GM23248 (cell line): ENCODE data around the gene PICALM. TPM values are rescaled to one million over a fixed set of nuclear protein-coding genes. Genes with fewer than 3 reads are reported as not detected.

Experiments
- DNase-seq: peaks from one replicate; pipeline ENCODE4 v3.0.0-alpha.2; 2015
- H2AFZ ChIP-seq: fragments of 200-600 bp; sonication (generic); 2 replicates; pipeline ENCODE4 v1.6.1; 2016; ENCODE audit warnings: antibody characterized with exemption
- H3F3A ChIP-seq: fragments of 200-600 bp; sonication (generic); 2 replicates; pipeline ENCODE4 v1.6.1; 2016; ENCODE audit warnings: mild to moderate bottlenecking, antibody characterized with exemption, mixed run types; ENCODE audit not compliant: insufficient read depth
- H3K27ac ChIP-seq: fragments of 200-600 bp; sonication (generic); 2 replicates; pipeline ENCODE4 v1.5.1; 2016; ENCODE audit warnings: mild to moderate bottlenecking
- H3K27me3 ChIP-seq: fragments of 200-600 bp; sonication (generic); replicated peaks from 2 replicates; pipeline ENCODE4 v1.6.1; 2016; ENCODE audit warnings: mild to moderate bottlenecking; ENCODE audit not compliant: insufficient read depth
- H3K36me3 ChIP-seq: fragments of 200-600 bp; sonication (generic); 2 replicates; pipeline ENCODE4 v1.6.1; 2016; ENCODE audit warnings: low read depth, mild to moderate bottlenecking
- H3K4me1 ChIP-seq: fragments of 200-600 bp; sonication (generic); 2 replicates; pipeline ENCODE4 v1.6.1; 2016; ENCODE audit warnings: mild to moderate bottlenecking; ENCODE audit not compliant: insufficient read depth
- H3K4me2 ChIP-seq: fragments of 200-600 bp; sonication (generic); one replicate; pipeline ENCODE4 v1.6.1; 2016; ENCODE audit warnings: mild to moderate bottlenecking; ENCODE audit not compliant: unreplicated experiment
- H3K4me3 ChIP-seq: fragments of 200-600 bp; sonication (generic); 2 replicates; pipeline ENCODE4 v1.5.1; 2016; ENCODE audit warnings: mild to moderate bottlenecking
- H3K79me2 ChIP-seq: fragments of 200-600 bp; sonication (generic); 2 replicates; pipeline ENCODE4 v1.6.1; 2016; ENCODE audit warnings: mild to moderate bottlenecking; ENCODE audit not compliant: insufficient read depth
- H3K9ac ChIP-seq: fragments of 200-600 bp; sonication (generic); 2 replicates; pipeline ENCODE4 v1.6.1; 2016; ENCODE audit warnings: mild to moderate bottlenecking
- H3K9me2 ChIP-seq: fragments of 200-600 bp; sonication (generic); 2 replicates; pipeline ENCODE4 v1.6.1; 2016; ENCODE audit warnings: mixed run types, mild to moderate bottlenecking, moderate library complexity; ENCODE audit not compliant: insufficient read depth
- H3K9me3 ChIP-seq: fragments of 200-600 bp; sonication (generic); one replicate; pipeline ENCODE4 v1.6.1; 2017; ENCODE audit warnings: low read depth
- H4K20me1 ChIP-seq: fragments of 200-600 bp; sonication (generic); 2 replicates; pipeline ENCODE4 v1.6.0; 2016; ENCODE audit not compliant: insufficient read depth
- EZH2 ChIP-seq: fragments of 200-600 bp; sonication (generic); IDR thresholded peaks from 2 replicates; pipeline ENCODE4 v1.6.1; 2018; ENCODE audit warnings: antibody characterized with exemption, mild to moderate bottlenecking; ENCODE audit not compliant: insufficient read depth, poor library complexity, severe bottlenecking
- EZH2phosphoT487 ChIP-seq: fragments of 200-600 bp; sonication (generic); IDR thresholded peaks from 2 replicates; pipeline ENCODE4 v1.6.1; 2018; ENCODE audit warnings: antibody characterized with exemption, moderate library complexity, mild to moderate bottlenecking, low read depth; ENCODE audit not compliant: insufficient read depth
- WGBS, 2 experiments: methylation state at CpG; one replicate each; pipeline ENCODE4 v1.1.6; 2015 to 2017; ENCODE audit warnings: low lambda C conversion rate in 2 of 2, low coverage in 1 of 2; ENCODE audit errors: missing lambda C conversion rate in 2 of 2; 5-methylcytosine and 5-hydroxymethylcytosine counted together
- in situ Hi-C: fragments of 300-500 bp; cut with MboI; formaldehyde crosslinking; loops from 2 replicates; pipeline ENCODE4 v1.15.0; 2020
- polyA plus RNA-seq: library from polyadenylated mRNA; unstranded; fragments of >200 nt; fragmentation: Nextera tagmentation; extraction: Ambion mirVana; gene quantifications from 2 replicates; pipeline ENCODE4 v1.2.1, GENCODE V29; 2016
- total RNA-seq: library from RNA; depleted of rRNA; stranded (reverse); fragments of >200 nt; shearing (Covaris generic); gene quantifications from 2 replicates; pipeline ENCODE4 v1.2.3, GENCODE V29; 2014

The PICALM gene
- total and polyA plus RNA-seq, 2 experiments from 2014 or later: 73.2 to 310 TPM

- in situ Hi-C loops: no loop called here
- H3K27ac ChIP-seq: no peak overlapping the region
- 95 to 96% methylated on average over 2 of the region's 2 CpGs for WGBS, 2 experiments
- no peak overlapping the region for H3K9ac ChIP-seq
- H4K20me1 ChIP-seq: no peaks in the 10 kb centered on the region
- H3K27me3 ChIP-seq: no peaks in the 10 kb centered on the region
- no peak for DNase-seq
- H3K36me3 ChIP-seq: peaks cover 93% of the 10 kb centered on the region
- no peak overlapping the region for H3K4me3 ChIP-seq
- peaks cover 98% of the 10 kb centered on the region for H3K79me2 ChIP-seq
- H3F3A ChIP-seq: peaks cover 21% of the 10 kb centered on the region; the same call in 1 of the 2 replicates
- no peak overlapping the region for H3K4me2 ChIP-seq
- H3K9me2 ChIP-seq: no peaks in the 10 kb centered on the region
- H3K4me1 ChIP-seq: no peaks in the 10 kb centered on the region
- H2AFZ ChIP-seq: no peak overlapping the region
- H3K9me3 ChIP-seq: no peaks in the 10 kb centered on the region
- TF ChIP-seq EZH2phosphoT487 (no peak), EZH2 (no peak)
Observed at GRCh38 chr11:86003654-86004053, 65.2 kb downstream of the PICALM start.

- no peak overlapping the region for H3K9ac ChIP-seq
- H3K36me3 ChIP-seq: peaks cover 83% of the 10 kb centered on the region
- no peaks in the 10 kb centered on the region for H3K4me1 ChIP-seq
- H3K4me2 ChIP-seq: no peak overlapping the region
- H3K27ac ChIP-seq: peak overlapping the region; percentile 2; the same call in 1 of the 2 replicates
- in situ Hi-C loops: no loop called here
- H3K4me3 ChIP-seq: no peak overlapping the region
- no peaks in the 10 kb centered on the region for H4K20me1 ChIP-seq
- DNase-seq: no peak
- TF ChIP-seq EZH2phosphoT487 (no peak), EZH2 (no peak)
- no peaks in the 10 kb centered on the region for H3K9me3 ChIP-seq
- H2AFZ ChIP-seq: no peak overlapping the region
- no peaks in the 10 kb centered on the region for H3K27me3 ChIP-seq
- H3K9me2 ChIP-seq: no peaks in the 10 kb centered on the region
- peaks cover 21% of the 10 kb centered on the region; the same call in 1 of the 2 replicates for H3F3A ChIP-seq
- peaks cover 98% of the 10 kb centered on the region for H3K79me2 ChIP-seq
- WGBS, 2 experiments: 96 to 98% methylated on average over 3 of the region's 3 CpGs
Observed at GRCh38 chr11:86002431-86002830, 66.5 kb downstream of the PICALM start.

- 96 to 97% methylated on average over 2 of the region's 2 CpGs for WGBS, 2 experiments
Observed at GRCh38 chr11:85991508-85991907, 77.4 kb downstream of the PICALM start.

GRCh38 chr11:85989746-85990145 lies 79.1 kb downstream of the PICALM start:
- Histone ChIP-seq H3K4me1 (peaks cover 7% of the 10 kb centered on the region; the same call in 1 of the 2 replicates), H2AFZ (no peak overlapping the region), H3F3A (peaks cover 72% of the 10 kb centered on the region), H3K9me2 (no peaks in the 10 kb centered on the region), H3K9ac (no peak overlapping the region), H3K9me3 (no peaks in the 10 kb centered on the region), H3K27me3 (no peaks in the 10 kb centered on the region), H3K4me2 (no peak overlapping the region), H3K79me2 (peaks cover 96% of the 10 kb centered on the region), H3K4me3 (no peak overlapping the region), H3K27ac (no peak overlapping the region), H4K20me1 (no peaks in the 10 kb centered on the region), H3K36me3 (peaks cover 66% of the 10 kb centered on the region)
- WGBS, 2 experiments: 95 to 97% methylated on average over 2 of the region's 2 CpGs
- no peak for DNase-seq
- in situ Hi-C loops: no loop called here
- no peak for TF ChIP-seq EZH2phosphoT487
- no peak for TF ChIP-seq EZH2

More at GRCh38 chr11:85991508-85991907, 77.4 kb downstream of the PICALM start:
- in situ Hi-C loops: no loop called here
- DNase-seq: no peak
- no peak overlapping the region for H3K9ac ChIP-seq
- no peak overlapping the region for H3K4me2 ChIP-seq
- H4K20me1 ChIP-seq: no peaks in the 10 kb centered on the region
- H3K79me2 ChIP-seq: peaks cover 92% of the 10 kb centered on the region
- H3K9me2 ChIP-seq: no peaks in the 10 kb centered on the region
- H3K27ac ChIP-seq: no peak overlapping the region
- no peak overlapping the region for H2AFZ ChIP-seq
- peaks cover 76% of the 10 kb centered on the region for H3K36me3 ChIP-seq
- H3K4me3 ChIP-seq: no peak overlapping the region
- peaks cover 72% of the 10 kb centered on the region for H3F3A ChIP-seq
- H3K9me3 ChIP-seq: no peaks in the 10 kb centered on the region
- H3K27me3 ChIP-seq: no peaks in the 10 kb centered on the region
- peaks cover 7% of the 10 kb centered on the region; the same call in 1 of the 2 replicates for H3K4me1 ChIP-seq
- TF ChIP-seq EZH2phosphoT487: no peak
- TF ChIP-seq EZH2: no peak

GRCh38 chr11:85988780-85989179 lies 80.1 kb downstream of the PICALM start:
- H3K9me3 ChIP-seq: no peaks in the 10 kb centered on the region
- peaks cover 96% of the 10 kb centered on the region for H3K79me2 ChIP-seq
- in situ Hi-C loops: no loop called here
- no peak overlapping the region for H3K27ac ChIP-seq
- H3K36me3 ChIP-seq: peaks cover 62% of the 10 kb centered on the region
- no peaks in the 10 kb centered on the region for H3K9me2 ChIP-seq
- H3F3A ChIP-seq: peaks cover 76% of the 10 kb centered on the region
- H3K4me1 ChIP-seq: peaks cover 15% of the 10 kb centered on the region
- no peak overlapping the region for H2AFZ ChIP-seq
- 0 out of 2 replicates have a peak, but pooled peaks cover 4% of the 10 kb centered on the region for H4K20me1 ChIP-seq
- no peak overlapping the region for H3K4me2 ChIP-seq
- no peak overlapping the region for H3K4me3 ChIP-seq
- TF ChIP-seq EZH2: no peak
- TF ChIP-seq EZH2phosphoT487: no peak
- H3K9ac ChIP-seq: no peak overlapping the region
- H3K27me3 ChIP-seq: no peaks in the 10 kb centered on the region
- DNase-seq: no peak
- WGBS, 2 experiments: 35 to 51% methylated on average over 3 of the region's 3 CpGs
